ENCODE measurements around the gene SLC17A4. TPM values are rescaled to one million over a fixed set of nuclear protein-coding genes. Genes with fewer than 3 reads are reported as not detected.

SLC17A4 gene
- total RNA-seq, 1 experiment from 2014 or later = not detected

GRCh38 chr6:25792016-25792415 lies 37.5 kb downstream of the SLC17A4 start:
- DNase-seq (ENCODE audit: unreplicated experiment) = no peak
- TF ChIP-seq CTCF (IDR thresholded peaks at IDR 0.05; ENCODE audit: unreplicated experiment) = no peak
- H3K4me3 Mint-ChIP-seq (ENCODE audit: unreplicated experiment) = no peak overlapping the region
- H3K9me3 Mint-ChIP-seq (ENCODE audit: unreplicated experiment) = no peaks in the 10 kb centered on the region
- POLR2A ChIA-PET = no interaction called here
- peaks cover 18% of the 10 kb centered on the region for H3K27me3 Mint-ChIP-seq (ENCODE audit: insufficient read depth, unreplicated experiment)
- H3K27ac Mint-ChIP-seq (ENCODE audit: low read depth, unreplicated experiment) = no peak overlapping the region
- no peaks in the 10 kb centered on the region for H3K36me3 Mint-ChIP-seq (ENCODE audit: insufficient read depth, unreplicated experiment)
- H3K4me1 Mint-ChIP-seq (ENCODE audit: insufficient read depth, unreplicated experiment) = no peaks in the 10 kb centered on the region
- intact Hi-C loops (cut with micrococcal nuclease) = no loop called here
- no TSS peak for BruUV-seq (replicated peaks)
- CTCF ChIA-PET = interaction anchor here (0.6 kb wide), 1 partner anchor 150 kb away, joined by 3 read pairs; no protein-coding TSS in a partner anchor

DNA sequence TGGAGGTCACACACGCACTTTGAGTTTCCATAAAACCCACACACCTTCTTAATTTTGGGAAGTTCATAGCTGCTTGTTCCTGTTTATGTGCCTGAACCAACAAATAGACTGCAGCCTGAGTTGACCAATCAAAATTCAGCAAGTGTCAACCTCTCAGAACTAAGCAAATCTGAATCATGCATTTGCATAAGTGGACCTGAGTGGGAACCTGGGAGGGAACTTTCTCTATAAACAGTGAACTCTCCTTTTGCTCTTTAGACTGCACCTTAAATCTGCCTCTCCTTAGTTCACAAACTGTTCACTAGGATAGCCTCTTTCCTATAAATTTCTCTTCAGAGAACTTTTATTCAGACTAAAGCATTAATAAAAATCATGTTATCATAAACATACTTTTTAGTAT lies 39.4 kb downstream of the SLC17A4 start:
- Mint-ChIP-seq H3K9me3 (ENCODE audit: unreplicated experiment) (no peaks in the 10 kb centered on the region), H3K27ac (ENCODE audit: low read depth, unreplicated experiment) (no peak overlapping the region), H3K36me3 (ENCODE audit: insufficient read depth, unreplicated experiment) (no peaks in the 10 kb centered on the region), H3K27me3 (ENCODE audit: insufficient read depth, unreplicated experiment) (peaks cover 36% of the 10 kb centered on the region), H3K4me3 (ENCODE audit: unreplicated experiment) (no peak overlapping the region), H3K4me1 (ENCODE audit: insufficient read depth, unreplicated experiment) (no peaks in the 10 kb centered on the region)
- ChIA-PET POLR2A (no interaction called here), CTCF (no interaction called here)
- no peak for TF ChIP-seq CTCF (IDR thresholded peaks at IDR 0.05; ENCODE audit: unreplicated experiment)
- no TSS peak for BruUV-seq (replicated peaks)
- intact Hi-C loops (cut with micrococcal nuclease) = no loop called here
- DNase-seq (ENCODE audit: unreplicated experiment) = no peak

DNA sequence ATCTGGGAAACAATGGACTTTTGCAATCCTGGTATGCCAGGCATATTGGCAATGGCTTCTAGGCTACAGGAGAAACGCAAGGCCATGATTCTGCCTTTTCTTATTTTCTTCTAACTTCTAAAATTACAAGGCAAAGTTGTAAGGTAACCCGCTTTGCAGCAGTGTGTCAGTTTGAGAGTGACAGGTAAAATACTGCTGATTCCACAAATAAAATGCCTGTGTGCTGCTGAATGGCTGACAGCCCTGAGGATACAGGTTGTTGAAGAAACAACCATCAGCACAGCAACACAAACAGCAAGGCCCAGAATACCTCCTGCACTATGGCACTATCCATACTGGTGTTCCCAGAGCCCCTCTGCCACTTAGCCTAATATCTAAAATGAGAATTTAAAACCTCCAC lies 40.2 kb downstream of the SLC17A4 start:
- H3K27me3 Mint-ChIP-seq (ENCODE audit: insufficient read depth, unreplicated experiment) = peaks cover 44% of the 10 kb centered on the region
- H3K36me3 Mint-ChIP-seq (ENCODE audit: insufficient read depth, unreplicated experiment) = no peaks in the 10 kb centered on the region
- no peak for TF ChIP-seq CTCF (IDR thresholded peaks at IDR 0.05; ENCODE audit: unreplicated experiment)
- no peaks in the 10 kb centered on the region for H3K4me1 Mint-ChIP-seq (ENCODE audit: insufficient read depth, unreplicated experiment)
- no peak overlapping the region for H3K27ac Mint-ChIP-seq (ENCODE audit: low read depth, unreplicated experiment)
- no peaks in the 10 kb centered on the region for H3K9me3 Mint-ChIP-seq (ENCODE audit: unreplicated experiment)
- BruUV-seq (replicated peaks) = no TSS peak
- H3K4me3 Mint-ChIP-seq (ENCODE audit: unreplicated experiment) = no peak overlapping the region
- no peak for DNase-seq (ENCODE audit: unreplicated experiment)
- POLR2A ChIA-PET = no interaction called here
- CTCF ChIA-PET = no interaction called here
- intact Hi-C loops (cut with micrococcal nuclease) = no loop called here

DNA sequence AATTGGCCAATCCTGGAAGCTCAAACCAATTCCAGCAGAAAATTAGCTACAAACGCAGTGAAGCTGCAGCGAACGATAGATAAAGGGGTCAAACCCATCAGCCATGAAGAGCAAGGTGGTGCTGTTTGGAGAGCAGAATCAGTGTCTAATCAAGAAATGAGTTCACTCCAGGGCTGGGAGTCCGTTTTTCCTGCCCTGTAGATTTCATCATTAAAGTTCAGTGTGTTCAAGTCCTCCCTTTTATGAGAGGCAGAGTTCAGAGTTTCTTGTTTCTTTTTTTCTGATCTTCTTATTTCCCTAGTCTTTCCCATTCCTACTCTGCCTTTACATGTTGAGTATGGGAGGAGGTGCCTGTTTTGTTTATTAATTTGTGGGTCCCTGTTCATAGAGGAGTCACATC lies 46.9 kb downstream of the SLC17A4 start:
- ChIA-PET CTCF (no interaction called here), POLR2A (interaction anchor here (0.6 to 0.7 kb wide), 2 partner anchors 53 to 162 kb away, joined by 3 read pairs; no protein-coding TSS in a partner anchor)
- Mint-ChIP-seq H3K4me1 (ENCODE audit: insufficient read depth, unreplicated experiment) (no peaks in the 10 kb centered on the region), H3K27me3 (ENCODE audit: insufficient read depth, unreplicated experiment) (peaks cover 77% of the 10 kb centered on the region), H3K36me3 (ENCODE audit: insufficient read depth, unreplicated experiment) (no peaks in the 10 kb centered on the region), H3K27ac (ENCODE audit: low read depth, unreplicated experiment) (no peak overlapping the region), H3K9me3 (ENCODE audit: unreplicated experiment) (no peaks in the 10 kb centered on the region), H3K4me3 (ENCODE audit: unreplicated experiment) (no peak overlapping the region)
- intact Hi-C loops (cut with micrococcal nuclease) = no loop called here
- no peak for DNase-seq (ENCODE audit: unreplicated experiment)
- no peak for TF ChIP-seq CTCF (IDR thresholded peaks at IDR 0.05; ENCODE audit: unreplicated experiment)
- no TSS peak for BruUV-seq (replicated peaks)
